ENCODE results near the gene ABCC4. TPM values are rescaled to one million over a fixed set of nuclear protein-coding genes. Genes with fewer than 3 reads are reported as not detected.
"Not testable (repeated sequence)": the region's sequence is repeated elsewhere in the genome, so short reads cannot be mapped to it uniquely, and the experiment has no call there.

Gene ABCC4
- total RNA-seq, 1 donor from 2014 or later: 14.7 TPM

DNA sequence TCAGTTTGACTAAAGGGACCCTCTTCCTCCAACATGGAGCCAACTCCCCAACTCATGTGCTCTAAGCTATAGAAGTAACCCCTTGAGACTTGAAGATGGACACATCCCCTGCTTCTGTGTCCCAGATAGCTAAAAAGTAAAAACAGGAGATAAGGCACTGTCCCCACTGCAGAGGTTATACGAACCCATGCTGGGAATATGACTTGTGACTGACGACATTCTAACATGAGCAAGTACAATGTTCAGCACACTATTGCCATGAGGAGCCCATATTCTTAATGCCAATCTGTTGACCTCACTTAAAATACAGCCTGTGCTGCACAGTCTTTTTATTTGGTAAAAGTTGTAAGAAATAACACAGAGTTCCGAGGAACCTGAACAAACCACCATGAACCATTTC, 71.4 kb downstream of the ABCC4 start:
- DNase-seq (ENCODE audit: low spot score): no peak

DNA sequence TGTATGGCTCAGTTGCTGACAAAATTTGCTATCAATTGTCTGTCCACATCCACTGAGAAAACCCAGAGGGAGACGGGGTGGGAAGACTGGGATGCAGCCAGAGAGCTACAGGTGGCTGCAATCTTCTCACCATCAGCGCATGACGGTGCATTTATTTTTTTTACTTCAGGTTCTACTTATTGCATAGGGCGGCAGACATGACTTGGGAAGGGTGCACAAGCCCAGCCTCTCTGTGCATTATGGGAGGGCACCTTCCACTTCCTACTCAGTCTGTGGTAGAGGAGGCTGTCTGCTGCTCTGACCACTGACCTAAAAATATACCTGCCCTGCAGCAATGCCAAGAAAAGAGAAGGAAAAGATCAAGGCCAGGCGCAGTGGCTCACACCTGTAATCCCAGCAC, 73.1 kb downstream of the ABCC4 start:
- DNase-seq (ENCODE audit: low spot score): no peak

DNA sequence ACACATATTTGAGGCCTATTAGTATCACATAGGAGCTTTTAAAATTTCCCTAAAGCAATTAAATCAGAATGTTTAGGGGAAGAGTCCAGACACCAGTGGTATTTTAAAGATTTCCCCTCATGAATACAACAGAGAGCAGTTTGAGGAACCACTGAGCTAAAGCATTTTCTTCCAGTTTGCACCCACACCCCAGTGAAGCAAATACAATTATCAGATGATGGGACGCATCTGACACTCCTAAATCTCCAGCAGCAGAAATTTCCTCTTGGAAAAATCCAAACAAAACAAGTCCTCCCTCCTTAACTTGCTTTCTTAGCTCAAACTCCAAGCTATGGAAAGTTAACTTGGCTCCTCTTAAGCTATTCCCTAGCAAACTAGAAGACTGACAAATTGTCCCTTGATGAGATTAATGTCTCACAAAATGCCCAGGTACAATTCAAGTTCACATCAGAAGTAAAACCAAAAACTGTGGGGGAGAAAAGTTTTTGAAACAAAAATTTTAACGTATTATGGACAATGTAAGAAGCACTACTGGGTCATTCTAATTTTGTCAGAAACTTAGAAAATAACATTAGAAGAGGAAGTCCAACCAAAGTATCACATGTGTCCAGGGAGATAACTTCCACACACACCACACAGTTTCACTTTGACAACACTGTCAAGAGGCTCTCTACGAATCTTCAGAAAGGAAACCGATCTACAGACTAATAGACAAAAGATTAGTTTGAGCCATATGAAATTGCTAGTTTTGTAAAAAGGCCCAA, 74.1 kb downstream of the ABCC4 start:
- DNase-seq (ENCODE audit: low spot score): peak; percentile 28

DNA sequence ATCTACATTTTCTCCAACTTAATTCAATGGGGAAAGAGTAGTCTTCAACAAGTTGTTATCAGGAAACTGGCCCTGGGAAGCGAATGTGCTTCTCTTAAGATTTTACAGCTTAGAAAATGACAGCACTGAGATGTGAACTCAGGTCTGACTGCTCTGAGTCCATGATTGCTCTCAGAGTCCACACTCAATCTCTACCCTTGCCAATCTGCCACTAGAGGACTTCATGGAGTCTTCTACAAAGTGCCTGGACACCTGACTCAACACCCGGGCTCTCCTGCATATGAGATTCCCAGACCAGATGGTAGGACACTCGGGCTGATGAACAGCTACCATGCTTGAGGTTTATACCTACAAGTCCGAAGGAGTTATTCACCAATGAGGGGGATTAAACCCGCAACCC, 74.8 kb downstream of the ABCC4 start:
- DNase-seq (ENCODE audit: low spot score): no peak

DNA sequence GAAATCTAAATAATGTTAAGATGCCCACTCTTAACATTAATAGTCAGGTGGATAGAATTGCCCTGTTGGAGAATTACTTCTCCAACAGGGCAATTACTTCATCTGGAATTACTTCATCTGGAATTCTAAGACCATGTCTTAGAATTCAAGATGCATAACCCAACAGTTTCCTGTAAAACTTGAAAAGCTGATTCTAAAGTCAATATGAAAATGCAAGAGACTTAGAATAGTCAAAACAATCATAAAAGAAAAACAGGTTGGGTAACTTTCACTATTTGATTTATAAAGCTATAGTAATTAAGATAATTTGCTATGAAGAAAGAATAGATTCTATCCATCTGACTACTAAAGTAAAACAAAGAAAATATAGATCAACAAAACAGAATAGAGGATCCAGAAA, 75.2 kb downstream of the ABCC4 start:
- DNase-seq (ENCODE audit: low spot score): no peak

DNA sequence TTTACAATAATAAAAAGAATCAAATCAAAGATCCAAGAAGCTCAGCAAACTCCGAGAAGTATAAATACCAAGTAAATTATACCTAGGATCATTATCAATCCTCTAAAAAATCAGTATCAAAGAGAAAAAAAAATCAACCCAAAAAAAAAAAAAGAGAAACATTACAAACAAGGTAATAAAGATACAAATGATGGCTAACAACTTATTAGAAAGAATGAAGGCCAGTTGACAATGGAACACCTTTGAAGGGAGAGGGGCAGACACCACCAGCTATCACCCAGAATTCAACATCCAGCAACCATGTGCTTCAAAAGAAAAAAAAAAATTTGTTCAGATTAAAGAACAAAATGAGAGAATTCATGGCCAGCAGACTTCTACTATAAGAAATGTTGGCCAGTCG, 77.2 kb downstream of the ABCC4 start:
- DNase-seq (ENCODE audit: low spot score): no peak

DNA sequence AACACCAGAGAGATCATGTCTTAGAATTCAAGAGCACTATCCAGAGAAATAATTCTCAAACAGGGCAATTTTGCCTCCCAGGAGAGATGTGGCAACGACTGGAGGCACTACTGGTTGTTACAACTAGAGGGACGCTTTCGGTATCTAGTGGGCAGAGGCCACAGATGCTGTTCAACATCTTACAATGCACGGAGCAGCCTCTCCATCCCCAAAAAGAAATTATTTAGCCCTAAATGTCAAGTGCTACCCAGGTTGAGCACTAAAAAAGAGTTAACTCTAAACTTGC, 78.6 kb downstream of the ABCC4 start:
- DNase-seq (ENCODE audit: low spot score): no peak

DNA sequence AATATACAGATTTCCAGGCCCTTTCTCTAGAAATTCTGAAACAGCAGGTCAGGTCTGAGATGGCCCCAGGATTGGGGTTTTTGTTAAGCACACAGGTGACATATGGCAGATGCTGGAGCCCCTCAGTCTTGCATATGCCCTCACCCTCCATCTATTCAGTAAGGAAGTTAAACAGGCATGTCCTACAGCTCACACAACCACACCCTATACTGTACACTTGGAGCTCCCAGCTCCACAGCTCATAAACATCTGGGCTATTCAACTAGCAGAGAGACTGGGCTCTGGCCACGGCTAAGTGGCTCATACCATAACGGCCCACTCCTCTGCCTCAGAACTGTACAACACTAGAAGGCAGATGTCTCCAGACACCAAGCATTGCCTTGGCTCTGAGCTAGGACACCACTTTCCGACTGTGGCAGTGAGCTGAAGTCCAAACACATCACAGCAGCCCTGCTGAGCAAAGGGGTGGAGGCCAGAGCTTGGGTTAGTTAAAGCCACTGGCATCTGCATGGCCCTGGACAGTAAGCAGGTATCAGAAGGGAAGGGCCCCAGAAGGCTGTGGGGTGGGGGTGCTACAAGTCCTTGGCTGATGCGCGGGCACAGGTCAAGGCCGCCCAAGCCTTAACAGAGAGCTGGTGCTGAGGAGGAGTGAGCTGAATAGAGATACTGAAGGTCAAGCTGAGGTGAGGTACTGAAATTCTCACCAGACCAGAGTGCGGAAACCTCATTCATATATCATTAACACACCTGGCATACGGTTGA, 79.1 kb downstream of the ABCC4 start:
- no peak for DNase-seq (ENCODE audit: low spot score)

DNA sequence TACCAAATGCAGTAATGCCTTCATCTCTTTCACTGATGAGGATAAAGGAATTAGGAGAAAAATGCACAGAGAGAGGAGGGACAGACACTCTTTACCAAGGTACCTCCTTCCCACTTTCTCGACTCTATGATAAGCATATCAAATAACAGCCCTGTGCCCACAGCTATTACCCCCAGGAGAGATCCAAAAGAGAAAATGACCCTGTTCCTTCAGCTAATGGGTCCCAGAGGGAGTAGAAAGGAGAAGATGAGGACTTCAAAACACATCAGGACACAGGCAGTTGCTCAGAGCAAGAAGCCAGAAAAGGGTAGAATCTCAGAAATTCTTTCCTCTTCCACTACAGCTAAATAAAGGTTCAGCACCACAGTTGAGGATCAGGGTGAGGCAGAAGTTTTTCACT, 80.6 kb downstream of the ABCC4 start:
- DNase-seq (ENCODE audit: low spot score): no peak

DNA sequence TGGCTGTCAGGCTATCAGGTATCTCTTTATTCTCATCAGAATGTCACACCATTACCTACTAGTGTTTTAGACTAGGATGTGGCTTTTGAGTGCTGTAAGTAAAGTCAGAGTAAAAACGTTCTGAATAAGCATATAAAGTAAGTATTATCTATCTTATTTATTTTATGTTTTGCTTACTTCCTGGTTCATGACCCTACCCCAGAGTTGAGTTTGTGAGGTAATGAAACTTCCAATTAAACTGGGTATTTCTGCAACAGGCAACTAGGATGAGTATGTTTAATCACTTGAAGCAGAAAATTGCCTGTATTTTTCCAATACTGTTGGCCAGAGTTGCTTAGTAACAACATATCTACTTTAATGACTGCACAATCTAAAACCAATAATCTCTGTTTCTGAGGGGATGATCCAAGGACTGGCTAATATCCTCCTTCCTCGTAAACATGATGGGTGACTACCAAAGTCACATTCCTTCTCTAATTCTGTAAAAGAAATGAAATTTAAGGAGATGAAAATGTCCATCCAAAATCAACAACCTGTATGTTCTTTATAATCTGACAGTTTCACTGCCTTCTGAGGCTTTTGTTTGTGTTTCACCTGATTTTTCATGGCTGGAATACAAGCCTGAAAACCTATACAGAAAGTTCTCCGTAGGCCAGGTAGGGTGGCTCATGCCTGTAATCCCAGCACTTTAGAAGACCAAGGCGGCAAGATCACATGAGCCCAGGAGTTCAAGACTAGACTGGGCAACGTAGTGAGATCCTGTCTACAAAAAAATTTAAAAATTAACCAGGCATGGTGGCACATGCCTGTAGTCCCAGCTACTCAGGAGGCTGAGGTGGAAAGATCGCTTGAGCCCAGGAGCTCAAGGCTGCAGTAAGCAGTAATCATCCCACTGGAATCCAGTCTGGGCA, 83.1 kb downstream of the ABCC4 start:
- DNase-seq (ENCODE audit: low spot score): no peak

DNA sequence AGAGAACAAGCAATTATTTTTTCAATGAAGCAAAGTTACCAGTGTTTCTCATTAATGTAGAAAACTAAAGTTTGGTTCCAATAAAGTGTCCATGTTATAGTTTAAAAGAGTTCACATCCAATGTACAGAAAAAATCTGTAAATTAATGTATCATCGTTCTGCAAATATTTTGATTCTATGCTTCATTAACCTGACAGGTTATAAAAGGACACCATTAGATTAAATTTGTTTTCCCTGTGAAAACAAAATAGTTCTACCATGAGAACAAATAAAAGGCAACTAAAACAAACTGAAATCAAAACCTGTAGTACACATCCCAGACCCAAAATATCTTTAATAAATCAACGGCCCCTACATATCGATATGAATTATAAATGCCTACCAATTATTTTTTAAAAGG, 85.1 kb downstream of the ABCC4 start:
- no peak for DNase-seq (ENCODE audit: low spot score)

DNA sequence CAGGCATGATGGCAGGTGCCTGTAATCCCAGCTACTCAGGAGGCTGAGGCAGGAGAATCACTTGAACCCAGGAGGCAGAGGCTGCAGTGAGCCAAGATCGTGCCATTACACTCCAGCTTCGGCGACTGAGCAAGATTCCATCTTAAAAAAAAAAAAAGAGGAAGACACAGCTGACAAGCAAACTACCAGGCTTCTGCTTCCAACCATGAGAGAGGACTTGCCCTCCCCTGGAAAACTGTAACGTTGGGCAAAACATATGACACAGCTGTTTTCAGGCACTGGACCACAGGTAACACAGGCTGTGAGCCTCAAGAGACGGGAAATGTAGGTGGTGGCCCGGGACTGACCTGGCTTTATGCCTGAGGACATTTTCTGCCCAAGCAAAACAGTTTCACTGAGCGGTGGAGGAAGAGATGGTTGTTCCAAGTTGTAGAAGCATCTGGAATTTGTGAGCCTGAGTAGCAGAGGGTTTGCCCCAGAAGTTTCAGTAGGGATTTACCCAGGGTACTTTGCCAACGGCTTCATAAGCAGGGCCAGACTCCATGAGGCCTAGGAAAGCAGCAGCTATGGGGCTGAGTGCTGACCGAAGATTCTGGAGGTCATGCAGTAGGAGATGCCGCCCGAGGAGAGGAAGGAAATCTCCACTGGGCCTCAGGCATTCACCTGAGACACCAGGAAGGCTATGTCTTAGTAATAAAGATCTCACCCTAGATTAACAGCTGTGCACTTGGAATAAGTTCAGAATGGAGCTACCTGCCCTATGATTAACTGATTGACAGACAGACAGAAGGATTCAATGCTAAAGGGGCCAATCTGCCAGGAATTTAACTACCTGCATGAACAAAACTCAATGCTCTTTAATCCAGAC, 88.0 kb downstream of the ABCC4 start:
- no peak for DNase-seq (ENCODE audit: low spot score)

DNA sequence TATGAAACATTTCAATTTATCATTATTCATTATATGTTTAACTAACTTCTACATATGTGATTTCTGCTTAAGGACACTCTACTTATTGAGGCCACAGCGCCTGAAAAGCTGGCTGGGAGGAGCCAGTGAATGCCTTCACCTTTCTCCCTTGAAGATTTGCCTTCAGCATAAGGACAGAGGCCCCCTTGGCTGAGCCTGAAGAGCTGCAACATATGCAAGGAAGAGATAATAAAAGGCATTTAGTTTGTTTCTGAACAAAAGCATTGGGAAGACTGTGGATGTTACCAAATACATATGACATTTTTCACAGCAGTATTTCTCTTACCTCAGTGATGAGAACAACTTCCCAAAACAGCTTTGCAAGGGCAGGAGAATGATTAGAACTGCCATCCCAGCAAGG, 92.1 kb downstream of the ABCC4 start:
- no peak for DNase-seq (ENCODE audit: low spot score)

DNA sequence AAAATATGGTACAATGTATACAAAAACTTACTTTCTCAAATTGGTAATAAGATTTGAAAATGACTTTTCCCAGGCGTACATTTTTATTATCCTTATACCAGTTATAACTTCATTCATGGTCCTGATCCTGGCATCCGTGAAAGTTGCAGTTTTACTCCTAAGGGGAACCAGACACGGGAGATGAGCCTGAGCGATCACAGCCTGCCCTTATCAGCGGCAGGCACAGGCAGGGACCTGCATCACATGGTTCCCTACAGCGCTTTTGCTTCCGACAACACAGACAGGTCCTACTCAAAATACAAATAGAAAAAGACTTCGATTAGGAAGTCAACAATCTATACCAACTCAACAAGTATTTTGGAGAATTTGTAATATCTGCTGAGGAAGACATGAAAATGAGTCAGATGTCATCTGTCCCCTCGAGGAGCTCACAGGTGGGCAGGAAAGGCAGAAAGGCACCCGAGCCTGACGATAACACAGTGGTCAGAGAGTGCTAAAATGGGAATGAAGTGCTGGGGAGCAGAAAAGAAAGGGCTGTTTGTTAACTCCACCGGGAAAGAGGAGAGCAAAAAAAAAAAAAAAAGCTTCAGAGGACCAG, 93.4 kb downstream of the ABCC4 start:
- no peak for DNase-seq (ENCODE audit: low spot score)

DNA sequence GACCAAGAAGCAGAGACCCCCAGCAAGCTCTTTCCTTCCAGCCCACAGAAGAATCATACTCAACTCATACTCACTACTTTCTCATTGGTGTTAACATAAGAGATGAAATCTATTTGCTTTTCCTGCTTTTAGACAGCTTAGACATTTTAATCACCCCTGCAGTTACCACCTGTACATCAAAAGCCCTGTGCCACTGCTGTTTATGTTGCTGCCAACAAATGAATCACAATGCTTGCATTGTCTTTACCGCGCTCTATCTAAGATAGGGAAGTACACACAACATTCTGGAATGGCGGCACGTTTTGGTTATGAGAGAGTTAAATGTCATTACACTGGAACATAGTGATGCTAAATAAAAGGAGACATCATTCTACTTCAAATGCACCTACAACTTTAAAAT, 95.1 kb downstream of the ABCC4 start:
- no peak for DNase-seq (ENCODE audit: low spot score)

DNA sequence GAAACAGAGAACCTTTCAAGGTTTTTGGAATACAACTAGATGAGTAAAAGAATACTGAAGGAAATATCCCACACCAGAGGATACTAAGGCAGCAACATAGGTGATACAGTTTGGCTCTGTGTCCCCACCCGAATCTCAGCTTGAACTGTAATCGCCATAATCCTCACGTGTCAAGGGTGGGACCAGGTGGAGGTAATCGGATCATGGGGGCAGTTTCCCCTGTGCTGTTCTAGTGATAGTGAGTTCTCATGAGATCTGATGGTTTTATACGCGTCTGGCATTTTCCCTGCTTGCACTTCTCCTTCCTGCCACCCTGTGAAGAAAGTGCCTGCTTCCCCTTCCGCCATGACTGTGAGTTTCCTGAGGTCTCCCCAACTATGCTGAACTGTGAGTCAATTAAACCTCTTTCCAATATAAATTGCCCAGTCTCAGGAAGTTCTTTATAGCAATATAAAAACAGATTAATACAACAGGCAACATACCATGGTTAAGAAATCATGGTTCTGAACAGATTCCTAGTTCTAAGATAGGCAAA, 97.0 kb downstream of the ABCC4 start:
- no peak for DNase-seq (ENCODE audit: low spot score)

DNA sequence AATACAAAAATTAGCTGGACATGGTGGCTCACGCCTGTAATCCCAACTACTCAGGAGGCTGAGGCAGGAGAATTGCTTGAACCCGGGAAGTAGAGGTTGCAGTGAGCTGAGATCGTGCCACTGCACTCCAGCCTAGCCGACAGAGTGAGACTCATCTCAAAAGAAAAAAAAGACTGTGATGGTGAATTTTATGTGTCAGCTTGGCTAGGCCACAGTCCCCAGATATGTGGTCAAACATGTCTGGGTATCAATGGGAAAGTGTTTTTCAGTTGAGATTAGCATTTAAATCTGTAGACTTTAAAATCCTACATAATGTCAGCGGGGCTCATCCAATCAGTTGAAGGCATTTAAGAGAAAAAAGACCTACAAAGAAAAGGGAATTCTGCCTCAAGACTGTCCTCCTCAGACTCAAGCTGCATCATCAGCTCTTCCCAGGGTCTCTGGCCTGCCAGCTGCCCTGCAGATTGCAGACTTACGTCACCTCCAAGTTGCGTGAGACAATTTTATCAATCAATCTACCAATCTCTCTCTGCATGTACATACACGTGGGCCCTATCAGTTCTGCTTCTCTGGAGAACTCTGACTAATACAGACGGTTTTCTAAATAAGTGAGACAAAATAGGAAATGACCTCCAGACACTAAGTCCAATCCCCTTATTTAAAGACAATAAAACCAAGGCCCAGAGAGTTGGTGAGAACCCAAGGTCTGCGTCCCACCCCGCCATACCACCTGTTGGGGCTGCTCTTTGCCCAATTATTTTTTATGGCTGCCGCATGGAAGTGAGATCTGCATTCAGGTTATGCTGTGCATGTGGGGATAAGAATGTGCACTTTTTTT, 99.2 kb downstream of the ABCC4 start:
- peak; percentile 24 for DNase-seq (ENCODE audit: low spot score)

DNA sequence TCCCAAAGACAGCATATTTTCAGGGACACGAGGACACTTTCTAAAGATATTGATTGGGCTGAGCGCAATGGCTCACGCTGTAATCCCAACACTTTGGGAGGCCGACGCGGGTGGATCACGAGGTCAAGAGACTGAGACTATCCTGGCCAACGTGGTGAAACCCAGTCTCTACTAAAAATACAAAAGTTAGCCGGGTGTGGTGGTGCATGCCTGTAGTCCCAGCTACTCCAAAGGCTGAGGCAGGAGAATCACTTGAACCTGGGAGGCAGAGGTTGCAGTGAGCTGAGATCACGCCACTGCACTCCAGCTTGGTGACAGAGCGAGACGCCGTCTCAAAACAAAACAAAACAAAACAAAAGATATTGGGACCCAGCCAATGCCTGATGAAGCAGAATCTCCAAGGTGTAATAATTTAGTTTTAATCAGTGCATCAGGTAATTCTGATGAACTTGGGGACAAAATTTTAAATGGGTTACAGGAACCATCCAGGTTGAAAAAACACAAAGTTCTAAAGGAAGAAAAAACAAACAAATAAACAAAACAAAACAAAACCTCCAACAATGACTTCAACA, 100.8 kb downstream of the ABCC4 start:
- DNase-seq (ENCODE audit: low spot score): not testable (repeated sequence)

DNA sequence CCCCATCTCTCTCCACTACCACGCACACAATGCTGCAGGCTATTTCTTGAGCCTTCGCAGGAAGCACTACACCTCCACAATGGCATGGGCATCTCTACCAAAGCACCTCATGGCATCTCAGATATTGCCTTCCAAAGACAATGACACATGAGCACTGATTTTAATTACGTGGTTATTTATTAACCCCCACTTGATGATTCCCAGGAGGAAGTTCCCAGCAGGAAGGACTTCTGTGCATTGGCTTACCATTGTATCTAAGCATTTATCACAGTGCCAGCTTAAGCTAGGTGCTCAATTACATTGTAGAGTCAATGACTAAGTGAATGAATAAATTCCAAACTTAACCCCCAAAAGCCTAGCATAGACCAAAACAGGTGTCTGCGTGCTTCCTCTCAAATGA, 101.4 kb downstream of the ABCC4 start:
- no peak for DNase-seq (ENCODE audit: low spot score)

DNA sequence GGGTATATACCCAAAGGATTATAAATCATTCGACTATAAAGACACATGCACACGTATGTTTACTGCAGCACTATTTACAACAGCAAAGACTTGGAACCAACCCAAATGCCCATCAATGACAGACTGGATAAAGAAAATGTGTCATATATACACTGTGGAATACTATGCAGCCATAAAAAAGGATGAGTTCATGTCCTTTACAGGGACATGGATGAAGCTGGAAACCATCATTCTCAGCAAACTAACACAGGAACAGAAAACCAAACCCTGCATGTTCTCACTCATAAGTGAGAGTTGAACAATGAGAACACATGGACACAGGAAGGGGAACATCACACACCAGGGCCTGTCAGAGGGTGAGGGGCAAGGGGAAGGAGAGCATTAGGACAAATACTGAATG, 102.6 kb downstream of the ABCC4 start:
- DNase-seq (ENCODE audit: low spot score): not testable (repeated sequence)
